MM.1S (cell line): ENCODE results near the gene CTCF.

Experiments
- DNase-seq: peaks from one replicate; pipeline ENCODE4 v3.0.0-alpha.2; 2015
- H2AFZ ChIP-seq: fragments of 300-600 bp; sonication (generic); 2 replicates; pipeline ENCODE4 v1.6.0; 2016; ENCODE audit warnings: antibody characterized with exemption, low read length
- H3F3A ChIP-seq: fragments of 300-600 bp; sonication (generic); 2 replicates; pipeline ENCODE4 v1.6.1; 2016; ENCODE audit warnings: mild to moderate bottlenecking, antibody characterized with exemption, low read length, moderate library complexity, mixed read lengths; ENCODE audit not compliant: insufficient read depth
- H3K27ac ChIP-seq: fragments of 300-600 bp; sonication (generic); 2 replicates; pipeline ENCODE4 v1.5.1; 2016; ENCODE audit warnings: mild to moderate bottlenecking, low read length
- H3K27me3 ChIP-seq: fragments of 300-600 bp; sonication (generic); replicated peaks from 2 replicates; pipeline ENCODE4 v1.6.0; 2016; ENCODE audit warnings: low read length; ENCODE audit not compliant: insufficient read depth
- H3K36me3 ChIP-seq: fragments of 300-600 bp; sonication (generic); replicated peaks from 2 replicates; pipeline ENCODE4 v1.6.1; 2016; ENCODE audit warnings: mild to moderate bottlenecking, low read length, mixed read lengths; ENCODE audit not compliant: insufficient read depth
- H3K4me1 ChIP-seq: fragments of 300-600 bp; sonication (generic); 2 replicates; pipeline ENCODE4 v1.6.1; 2016; ENCODE audit warnings: low read length, mixed read lengths
- H3K4me2 ChIP-seq: fragments of 300-600 bp; sonication (generic); 2 replicates; pipeline ENCODE4 v1.6.0; 2016; ENCODE audit warnings: low read depth, low read length
- H3K4me3 ChIP-seq: fragments of 300-600 bp; sonication (generic); 2 replicates; pipeline ENCODE4 v1.5.1; 2016; ENCODE audit warnings: low read length, mixed read lengths
- H3K79me2 ChIP-seq: fragments of 300-600 bp; sonication (generic); 2 replicates; pipeline ENCODE4 v1.6.1; 2016; ENCODE audit warnings: mixed run types, low read length, mixed read lengths
- H3K9ac ChIP-seq: fragments of 300-600 bp; sonication (generic); 2 replicates; pipeline ENCODE4 v1.6.1; 2016; ENCODE audit warnings: low read length, mixed read lengths
- H3K9me2 ChIP-seq: fragments of 300-600 bp; sonication (generic); replicated peaks from 2 replicates; pipeline ENCODE4 v1.6.1; 2016; ENCODE audit warnings: mild to moderate bottlenecking, low read length, mixed read lengths; ENCODE audit not compliant: insufficient read depth
- H3K9me3 ChIP-seq: fragments of 300-600 bp; sonication (generic); replicated peaks from 2 replicates; pipeline ENCODE4 v1.6.1; 2016; ENCODE audit warnings: mild to moderate bottlenecking, low read length, mixed read lengths; ENCODE audit not compliant: insufficient read depth
- H4K20me1 ChIP-seq: fragments of 300-600 bp; sonication (generic); 2 replicates; pipeline ENCODE4 v1.6.1; 2016; ENCODE audit warnings: mild to moderate bottlenecking, low read length, moderate library complexity, mixed read lengths; ENCODE audit not compliant: insufficient read depth
- CTCF ChIP-seq: fragments of 300-600 bp; sonication (generic); IDR thresholded peaks from 2 replicates; pipeline ENCODE4 v1.5.1; 2016; ENCODE audit warnings: antibody characterized with exemption, low read length, mixed read lengths
- EZH2 ChIP-seq: fragments of 300-600 bp; sonication (generic); optimal IDR thresholded peaks from 2 replicates; pipeline ENCODE3; 2017; ENCODE audit warnings: low read depth, mild to moderate bottlenecking, antibody characterized with exemption, low read length, mixed read lengths
- EZH2phosphoT487 ChIP-seq: fragments of 300-600 bp; sonication (generic); IDR thresholded peaks from 2 replicates; pipeline ENCODE4 v1.6.1; 2018; ENCODE audit warnings: antibody characterized with exemption, low read length

The CTCF gene

GRCh38 chr16:67526149-67526791 lies 36.1 kb upstream of the CTCF start:
- Histone ChIP-seq H3K4me1 (peaks cover 13% of the 10 kb centered on the region), H3K27ac (no peak overlapping the region), H3K9me3 (no peaks in the 10 kb centered on the region), H3K9ac (no peak overlapping the region), H4K20me1 (no peaks in the 10 kb centered on the region), H3K79me2 (peaks cover 21% of the 10 kb centered on the region), H3K4me3 (no peak overlapping the region), H3K4me2 (no peak overlapping the region), H3K36me3 (no peaks in the 10 kb centered on the region), H3K27me3 (no peaks in the 10 kb centered on the region), H3K9me2 (no peaks in the 10 kb centered on the region), H3F3A (peaks cover 4% of the 10 kb centered on the region; the same call in 1 of the 2 replicates), H2AFZ (no peak overlapping the region)
- TF ChIP-seq CTCF: no peak
- TF ChIP-seq EZH2: no peak
- no peak for TF ChIP-seq EZH2phosphoT487
- no peak for DNase-seq

GRCh38 chr16:67528222-67528869 lies 34.0 kb upstream of the CTCF start, which contains the start of gene RIPOR1:
RIPOR1 (plus strand) TSS chr16:67528829; CDS start chr16:67538447, 9,618 bp downstream.
- Histone ChIP-seq H3K4me2 (peak within 1 kb of the TSS; percentile 99), H3K9ac (peak within 1 kb of the TSS; percentile 74), H3K9me2 (no peaks in the 10 kb centered on the region), H3K9me3 (no peaks in the 10 kb centered on the region), H2AFZ (peak within 1 kb of the TSS; percentile 35), H3K36me3 (no peaks in the 10 kb centered on the region), H3F3A (peaks cover 4% of the 10 kb centered on the region; the same call in 1 of the 2 replicates), H3K27me3 (no peaks in the 10 kb centered on the region), H3K79me2 (peaks cover 40% of the 10 kb centered on the region), H3K4me1 (peaks cover 15% of the 10 kb centered on the region), H3K27ac (peak within 1 kb of the TSS; percentile 28; the same call in 1 of the 2 replicates), H4K20me1 (no peaks in the 10 kb centered on the region), H3K4me3 (peak within 1 kb of the TSS; percentile 92)
- DNase-seq: peak; percentile 55
- TF ChIP-seq EZH2: no peak
- no peak for TF ChIP-seq CTCF
- no peak for TF ChIP-seq EZH2phosphoT487

- Histone ChIP-seq H3F3A (peaks cover 4% of the 10 kb centered on the region; the same call in 1 of the 2 replicates), H3K27ac (peak overlapping the region; percentile 28; the same call in 1 of the 2 replicates), H4K20me1 (no peaks in the 10 kb centered on the region), H3K79me2 (peaks cover 42% of the 10 kb centered on the region), H3K9me3 (no peaks in the 10 kb centered on the region), H3K9ac (peak overlapping the region; percentile 74), H3K27me3 (no peaks in the 10 kb centered on the region), H3K36me3 (no peaks in the 10 kb centered on the region), H3K4me2 (peak overlapping the region; percentile 99), H3K4me3 (peak overlapping the region; percentile 92), H3K4me1 (peaks cover 15% of the 10 kb centered on the region), H3K9me2 (no peaks in the 10 kb centered on the region), H2AFZ (peak overlapping the region; percentile 35)
- TF ChIP-seq EZH2phosphoT487 (no peak), CTCF (no peak), EZH2 (no peak)
- DNase-seq: no peak
These were observed 33.3 kb upstream of the CTCF start for GRCh38 chr16:67528870-67529581.
